Loucy (cell line): ENCODE data around the gene C9orf85.

Experiments
- H2AFZ ChIP-seq: fragments of 200-600 bp; sonication (generic); 2 replicates; pipeline ENCODE4 v1.6.0; 2016; ENCODE audit warnings: antibody characterized with exemption, mild to moderate bottlenecking, low read length, moderate library complexity
- H3F3A ChIP-seq: fragments of 200-600 bp; 2 replicates; pipeline ENCODE4 v1.6.0; 2016; ENCODE audit warnings: antibody characterized with exemption, low read depth, mild to moderate bottlenecking
- H3K27me3 ChIP-seq: fragments of 200-600 bp; sonication (generic); 2 replicates; pipeline ENCODE4 v1.6.1; 2014; ENCODE audit warnings: low read length, mild to moderate bottlenecking; ENCODE audit not compliant: insufficient read depth, poor library complexity, severe bottlenecking
- H3K36me3 ChIP-seq: fragments of 200-600 bp; sonication (generic); 2 replicates; pipeline ENCODE4 v1.6.1; 2016; ENCODE audit warnings: low read length; ENCODE audit not compliant: insufficient read depth
- H3K4me1 ChIP-seq: fragments of 200-600 bp; sonication (generic); 2 replicates; pipeline ENCODE4 v1.5.1; 2014; ENCODE audit warnings: low read length, mild to moderate bottlenecking; ENCODE audit not compliant: insufficient read depth, poor library complexity, severe bottlenecking
- H3K4me2 ChIP-seq: fragments of 200-600 bp; sonication (generic); 2 replicates; pipeline ENCODE4 v1.6.0; 2014; ENCODE audit warnings: antibody characterized with exemption, low read length, low read depth, mild to moderate bottlenecking; ENCODE audit not compliant: poor library complexity, severe bottlenecking
- H3K4me3 ChIP-seq: fragments of 200-600 bp; sonication (generic); 2 replicates; pipeline ENCODE4 v1.5.1; 2014; ENCODE audit warnings: low read length, mild to moderate bottlenecking, mixed read lengths; ENCODE audit not compliant: poor library complexity, severe bottlenecking
- H3K79me2 ChIP-seq: fragments of 200-600 bp; sonication (generic); 2 replicates; pipeline ENCODE4 v1.6.1; 2014; ENCODE audit warnings: low read length; ENCODE audit not compliant: insufficient read depth
- H3K9ac ChIP-seq: fragments of 200-600 bp; sonication (generic); 2 replicates; pipeline ENCODE4 v1.6.0; 2014; ENCODE audit warnings: mild to moderate bottlenecking, low read depth, low read length, moderate library complexity; ENCODE audit not compliant: poor library complexity, severe bottlenecking
- H3K9me2 ChIP-seq: fragments of 200-600 bp; sonication (generic); replicated peaks from 2 replicates; pipeline ENCODE4 v1.6.1; 2016; ENCODE audit warnings: low read depth, low read length, mixed read lengths
- H3K9me3 ChIP-seq: fragments of 200-600 bp; sonication (generic); 2 replicates; pipeline ENCODE4 v1.6.1; 2014; ENCODE audit warnings: mild to moderate bottlenecking, antibody characterized with exemption, low read length, low read depth; ENCODE audit not compliant: insufficient read depth
- H4K20me1 ChIP-seq: fragments of 200-600 bp; sonication (generic); 2 replicates; pipeline ENCODE4 v1.6.0; 2014; ENCODE audit warnings: antibody characterized with exemption, low read length, mild to moderate bottlenecking; ENCODE audit not compliant: insufficient read depth, poor library complexity, severe bottlenecking
- EZH2phosphoT487 ChIP-seq: fragments of 200-600 bp; IDR thresholded peaks from 2 replicates; pipeline ENCODE4 v1.6.1; 2018; ENCODE audit warnings: antibody characterized with exemption, mild to moderate bottlenecking, moderate library complexity, borderline replicate concordance
- TF ChIP-seq, protein P1 (sequence below): fragments of 200-600 bp; sonication (generic); conservative IDR thresholded peaks from 2 replicates; pipeline ENCODE4 v1.5.1; 2014; ENCODE audit warnings: mild to moderate bottlenecking, antibody characterized with exemption, low read length

The C9orf85 gene

GRCh38 chr9:71966601-71967000 is 55.2 kb downstream of the C9orf85 start:
- no peak overlapping the region for H3K9ac ChIP-seq
- H3K36me3 ChIP-seq: no peaks in the 10 kb centered on the region; the same call in 1 of the 2 replicates
- H3K79me2 ChIP-seq: peaks cover 13% of the 10 kb centered on the region
- no peaks in the 10 kb centered on the region for H3K9me2 ChIP-seq
- H3K4me3 ChIP-seq: peak overlapping the region; percentile 32
- peaks cover 12% of the 10 kb centered on the region for H3K4me1 ChIP-seq
- no peaks in the 10 kb centered on the region for H3F3A ChIP-seq
- peak overlapping the region; percentile 77 for H3K4me2 ChIP-seq
- no peak overlapping the region for H2AFZ ChIP-seq
- no peaks in the 10 kb centered on the region for H4K20me1 ChIP-seq
- no peaks in the 10 kb centered on the region for H3K9me3 ChIP-seq
- TF ChIP-seq EZH2phosphoT487: no peak
- TF ChIP-seq, protein P1, sequence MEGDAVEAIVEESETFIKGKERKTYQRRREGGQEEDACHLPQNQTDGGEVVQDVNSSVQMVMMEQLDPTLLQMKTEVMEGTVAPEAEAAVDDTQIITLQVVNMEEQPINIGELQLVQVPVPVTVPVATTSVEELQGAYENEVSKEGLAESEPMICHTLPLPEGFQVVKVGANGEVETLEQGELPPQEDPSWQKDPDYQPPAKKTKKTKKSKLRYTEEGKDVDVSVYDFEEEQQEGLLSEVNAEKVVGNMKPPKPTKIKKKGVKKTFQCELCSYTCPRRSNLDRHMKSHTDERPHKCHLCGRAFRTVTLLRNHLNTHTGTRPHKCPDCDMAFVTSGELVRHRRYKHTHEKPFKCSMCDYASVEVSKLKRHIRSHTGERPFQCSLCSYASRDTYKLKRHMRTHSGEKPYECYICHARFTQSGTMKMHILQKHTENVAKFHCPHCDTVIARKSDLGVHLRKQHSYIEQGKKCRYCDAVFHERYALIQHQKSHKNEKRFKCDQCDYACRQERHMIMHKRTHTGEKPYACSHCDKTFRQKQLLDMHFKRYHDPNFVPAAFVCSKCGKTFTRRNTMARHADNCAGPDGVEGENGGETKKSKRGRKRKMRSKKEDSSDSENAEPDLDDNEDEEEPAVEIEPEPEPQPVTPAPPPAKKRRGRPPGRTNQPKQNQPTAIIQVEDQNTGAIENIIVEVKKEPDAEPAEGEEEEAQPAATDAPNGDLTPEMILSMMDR: no peak
- no peaks in the 10 kb centered on the region for H3K27me3 ChIP-seq

GRCh38 chr9:71968541-71969090 is 57.2 kb downstream of the C9orf85 start:
- Histone ChIP-seq H4K20me1 (no peaks in the 10 kb centered on the region), H3K9ac (no peak overlapping the region), H3K36me3 (peaks cover 5% of the 10 kb centered on the region), H3K9me2 (no peaks in the 10 kb centered on the region), H3K4me2 (no peak overlapping the region), H2AFZ (no peak overlapping the region), H3K9me3 (no peaks in the 10 kb centered on the region), H3K4me3 (no peak overlapping the region), H3K4me1 (peaks cover 12% of the 10 kb centered on the region), H3K27me3 (no peaks in the 10 kb centered on the region), H3K79me2 (peaks cover 13% of the 10 kb centered on the region), H3F3A (no peaks in the 10 kb centered on the region)
- TF ChIP-seq, protein P1: no peak
- TF ChIP-seq EZH2phosphoT487: no peak

DNA sequence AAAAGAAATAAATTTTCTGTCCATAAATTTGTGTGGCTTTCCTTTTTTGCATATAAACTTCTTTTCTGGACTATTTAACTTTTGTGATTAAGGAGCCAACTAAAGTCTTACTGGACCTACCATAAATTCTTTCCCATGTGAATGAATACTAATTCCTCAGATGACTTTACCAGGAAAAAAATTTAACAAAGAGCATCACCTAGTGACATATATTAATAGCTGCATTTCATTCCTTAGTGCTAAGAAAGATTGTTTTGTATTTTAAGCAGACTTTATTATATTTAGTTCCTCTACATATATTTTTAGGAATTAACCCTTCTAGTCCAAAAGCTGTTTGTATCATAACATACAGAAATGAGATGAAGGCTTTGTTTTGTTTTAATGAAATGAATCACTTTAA is 64.4 kb downstream of the C9orf85 start:
- no peaks in the 10 kb centered on the region for H3K4me1 ChIP-seq
- no peak overlapping the region for H3K4me2 ChIP-seq
- TF ChIP-seq EZH2phosphoT487: no peak
- TF ChIP-seq, protein P1: peak; percentile 78
- no peaks in the 10 kb centered on the region for H3K79me2 ChIP-seq
- no peaks in the 10 kb centered on the region for H3K27me3 ChIP-seq
- no peak overlapping the region for H3K9ac ChIP-seq
- H3K4me3 ChIP-seq: no peak overlapping the region
- no peaks in the 10 kb centered on the region for H4K20me1 ChIP-seq
- H2AFZ ChIP-seq: no peak overlapping the region
- H3K9me3 ChIP-seq: no peaks in the 10 kb centered on the region
- peaks cover 5% of the 10 kb centered on the region for H3K36me3 ChIP-seq
- H3K9me2 ChIP-seq: no peaks in the 10 kb centered on the region
- H3F3A ChIP-seq: no peaks in the 10 kb centered on the region
